GM21447 (cell line): ENCODE measurements around the gene TGOLN2.

Experiments
- ATAC-seq: cut with Tn5 transposase; IDR thresholded peaks from one replicate; pipeline ENCODE4 v1.9.1; 2021; ENCODE audit not compliant: unreplicated experiment

The TGOLN2 gene

DNA sequence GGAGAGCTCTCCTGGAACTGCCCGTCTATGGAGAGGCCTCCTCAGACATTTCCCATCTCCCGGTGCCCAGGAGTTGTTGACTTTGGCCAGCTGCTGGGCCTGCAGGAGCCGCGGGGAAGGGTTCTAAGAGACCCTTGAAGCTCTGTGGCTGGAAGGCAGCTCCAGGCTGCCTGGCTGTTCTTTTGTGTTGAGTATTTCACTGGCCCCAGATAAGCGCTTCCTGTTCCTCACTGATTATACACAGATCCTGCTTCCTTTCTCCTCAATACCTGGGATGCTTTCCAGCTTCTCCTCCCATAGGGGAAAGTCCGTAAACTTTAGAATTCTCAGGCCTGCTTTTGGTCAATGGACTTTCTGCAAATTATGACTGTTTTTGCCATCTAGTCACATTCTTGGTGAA, 57.8 kb downstream of the TGOLN2 start:
- ATAC-seq, result no peak
